Fibroblast of skin of left quadriceps (primary cell): Measurements from ENCODE around the gene CYLD.
A peak's percentile ranks its signal among the peaks of the same experiment; 100 is the strongest.

ENCODE experiments used
- DNase-seq, 2 experiments: peaks; one replicate each; pipeline ENCODE4 v3.0.0-alpha.2; 2013; ENCODE audit warnings: low read depth in 2 of 2

CYLD gene

GRCh38 chr16:50740736-50741135, 1.1 kb upstream of the CYLD start:
- no peak for DNase-seq

- DNase-seq: no peak
These were observed 583 bp upstream of the CYLD start for GRCh38 chr16:50741225-50741780.

GRCh38 chr16:50742576-50743200, 802 bp downstream of the CYLD start:
- DNase-seq: no peak

GRCh38 chr16:50743581-50744225, 1.8 kb downstream of the CYLD start:
- no peak for DNase-seq

- DNase-seq: no peak
These were observed 3.0 kb downstream of the CYLD start for GRCh38 chr16:50744881-50745280.

- no peak for DNase-seq
These were observed 4.1 kb downstream of the CYLD start for GRCh38 chr16:50745940-50746339.

GRCh38 chr16:50747207-50747956, 5.5 kb downstream of the CYLD start:
- DNase-seq: no peak

- no peak for DNase-seq
These were observed 9.6 kb downstream of the CYLD start for GRCh38 chr16:50751528-50751927.

GRCh38 chr16:50752471-50753235, 10.8 kb downstream of the CYLD start:
- no peak for DNase-seq

GRCh38 chr16:50756473-50756872, 14.6 kb downstream of the CYLD start:
- no peak for DNase-seq

GRCh38 chr16:50761267-50761666, 19.4 kb downstream of the CYLD start:
- DNase-seq: no peak

- DNase-seq: no peak
These were observed 20.4 kb downstream of the CYLD start for GRCh38 chr16:50762241-50762640.

GRCh38 chr16:50763211-50763610, 21.3 kb downstream of the CYLD start:
- DNase-seq: no peak

- DNase-seq: no peak
These were observed 23.4 kb downstream of the CYLD start for GRCh38 chr16:50765260-50765659.

- DNase-seq: no peak
These were observed 24.0 kb downstream of the CYLD start for GRCh38 chr16:50765861-50766260.

- DNase-seq: no peak
These were observed 25.3 kb downstream of the CYLD start for GRCh38 chr16:50767197-50767596.

- peak; percentile 7 to 21 for DNase-seq
These were observed 29.5 kb downstream of the CYLD start for GRCh38 chr16:50771366-50771765.

- no peak for DNase-seq
These were observed 32.5 kb downstream of the CYLD start for GRCh38 chr16:50774405-50774804.

- DNase-seq: no peak
These were observed 33.1 kb downstream of the CYLD start for GRCh38 chr16:50774960-50775359.

- DNase-seq: no peak
These were observed 34.2 kb downstream of the CYLD start for GRCh38 chr16:50776037-50776436.

- DNase-seq: no peak
These were observed 36.6 kb downstream of the CYLD start for GRCh38 chr16:50778284-50779163.
